Measurements from ENCODE around the gene KIAA1217.

DNA sequence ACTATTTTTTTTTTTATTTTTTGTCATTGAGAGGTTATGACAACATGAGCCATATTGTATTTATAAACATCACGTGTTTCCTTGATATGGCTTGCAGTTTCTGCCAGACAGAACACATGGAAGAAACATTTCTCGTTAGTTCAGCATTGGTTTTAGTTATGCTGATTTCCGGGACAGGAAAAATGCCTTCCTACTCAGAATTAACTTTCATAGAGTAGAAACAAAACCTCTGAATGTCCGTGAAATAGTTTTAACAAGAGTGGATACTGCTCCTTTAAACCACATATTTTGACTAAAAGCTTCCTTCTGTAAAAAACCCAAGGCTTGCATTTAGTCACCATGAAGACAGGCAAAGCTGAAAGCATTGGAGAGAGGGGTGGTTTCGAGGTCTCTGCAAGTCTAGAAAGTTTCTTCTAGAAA is 240.4 kb downstream of the KIAA1217 start:
- TF ChIP-seq, protein P1, sequence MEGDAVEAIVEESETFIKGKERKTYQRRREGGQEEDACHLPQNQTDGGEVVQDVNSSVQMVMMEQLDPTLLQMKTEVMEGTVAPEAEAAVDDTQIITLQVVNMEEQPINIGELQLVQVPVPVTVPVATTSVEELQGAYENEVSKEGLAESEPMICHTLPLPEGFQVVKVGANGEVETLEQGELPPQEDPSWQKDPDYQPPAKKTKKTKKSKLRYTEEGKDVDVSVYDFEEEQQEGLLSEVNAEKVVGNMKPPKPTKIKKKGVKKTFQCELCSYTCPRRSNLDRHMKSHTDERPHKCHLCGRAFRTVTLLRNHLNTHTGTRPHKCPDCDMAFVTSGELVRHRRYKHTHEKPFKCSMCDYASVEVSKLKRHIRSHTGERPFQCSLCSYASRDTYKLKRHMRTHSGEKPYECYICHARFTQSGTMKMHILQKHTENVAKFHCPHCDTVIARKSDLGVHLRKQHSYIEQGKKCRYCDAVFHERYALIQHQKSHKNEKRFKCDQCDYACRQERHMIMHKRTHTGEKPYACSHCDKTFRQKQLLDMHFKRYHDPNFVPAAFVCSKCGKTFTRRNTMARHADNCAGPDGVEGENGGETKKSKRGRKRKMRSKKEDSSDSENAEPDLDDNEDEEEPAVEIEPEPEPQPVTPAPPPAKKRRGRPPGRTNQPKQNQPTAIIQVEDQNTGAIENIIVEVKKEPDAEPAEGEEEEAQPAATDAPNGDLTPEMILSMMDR (IDR thresholded peaks at IDR 0.05; ENCODE audit: insufficient read depth, low read length, poor library complexity, severe bottlenecking): no peak
- TF ChIP-seq EZH2phosphoT487 (conservative IDR thresholded peaks at IDR 0.05; ENCODE audit: low read length): no peak
